Prostate gland (tissue), 2 donors: Measurements from ENCODE around the gene ZCWPW2.

Experiments used
- CTCF ChIP-seq, 4 experiments: fragments of 200-600 bp in 2 of 4; fragments of 450-650 bp in 2 of 4; sonication (generic) in 2 of 4; IDR thresholded peaks; 1 replicate in 3 of 4; 2 replicates in 1 of 4; pipeline ENCODE4 v1.5.1; 2016 to 2019; ENCODE audit warnings: antibody characterized with exemption in 4 of 4, mild to moderate bottlenecking in 2 of 4, moderate library complexity in 2 of 4
- POLR2A ChIP-seq: fragments of 450-650 bp; IDR thresholded peaks from one replicate; pipeline ENCODE4 v1.6.1; 2016; ENCODE audit warnings: antibody characterized with exemption, mild to moderate bottlenecking
- POLR2AphosphoS5 ChIP-seq: sonication (generic); formaldehyde crosslinking; IDR thresholded peaks from one replicate; pipeline ENCODE4 v1.6.1; 2017; ENCODE audit warnings: antibody characterized with exemption

GRCh38 chr3:28502397-28502937 is 153.9 kb downstream of the ZCWPW2 start:
- TF ChIP-seq CTCF (IDR thresholded peaks at IDR 0.05) (no peak), POLR2A (no peak), POLR2AphosphoS5 (no peak)
